HG03139 (cell line): ENCODE results near the gene LLGL2.
"Not testable (repeated sequence)": the region's sequence is repeated elsewhere in the genome, so short reads cannot be mapped to it uniquely, and the experiment has no call there.

Experiments
- ATAC-seq: cut with Tn5 transposase; IDR thresholded peaks from one replicate; pipeline ENCODE4 v1.9.1; 2021; ENCODE audit not compliant: unreplicated experiment

The LLGL2 gene

DNA sequence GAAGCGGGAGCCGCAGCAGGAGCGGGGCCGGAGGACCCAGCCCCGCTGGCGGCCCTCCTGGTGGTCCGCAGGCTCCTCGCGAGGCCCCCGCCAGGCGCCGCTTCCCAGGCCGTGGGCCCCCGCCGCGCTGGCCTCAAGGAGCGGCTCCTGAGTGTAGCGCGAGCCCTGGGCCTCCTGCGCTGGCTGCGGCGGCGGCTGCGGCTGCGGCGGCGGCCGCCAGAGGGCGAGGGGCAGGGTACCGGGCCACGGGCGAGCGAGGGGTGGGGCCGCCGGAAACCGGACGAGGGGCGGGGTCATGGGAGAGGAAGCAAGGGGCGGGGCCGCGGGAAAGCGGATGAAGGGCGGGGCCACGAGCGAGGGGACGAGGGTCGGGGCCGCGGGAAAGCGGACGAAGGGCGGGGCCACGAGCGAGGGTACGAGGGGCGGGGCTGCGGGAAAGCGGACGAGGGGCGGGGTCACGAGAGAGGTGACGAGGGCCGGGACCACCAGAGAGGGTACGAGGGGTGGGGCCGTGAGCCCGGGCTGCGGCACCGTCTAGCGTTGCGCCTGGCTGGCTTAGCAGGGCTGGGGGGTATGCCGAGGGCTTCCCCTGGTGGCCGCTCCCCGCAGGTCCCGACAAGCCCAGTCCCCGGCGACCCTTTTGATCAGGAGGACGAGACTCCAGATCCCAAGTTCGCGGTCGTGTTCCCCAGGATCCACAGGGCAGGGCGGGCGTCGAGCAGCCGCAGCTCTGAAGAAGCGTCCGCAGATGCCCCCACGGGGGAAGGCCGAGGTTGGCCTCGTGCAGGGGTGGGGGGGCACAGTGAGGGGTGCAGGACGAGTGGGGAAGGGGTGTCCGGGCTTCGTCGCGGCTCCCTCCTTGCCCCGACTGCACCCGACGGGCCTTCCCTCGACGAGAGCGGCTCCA, 63.8 kb downstream of the LLGL2 start:
- ATAC-seq = peak; percentile 67

DNA sequence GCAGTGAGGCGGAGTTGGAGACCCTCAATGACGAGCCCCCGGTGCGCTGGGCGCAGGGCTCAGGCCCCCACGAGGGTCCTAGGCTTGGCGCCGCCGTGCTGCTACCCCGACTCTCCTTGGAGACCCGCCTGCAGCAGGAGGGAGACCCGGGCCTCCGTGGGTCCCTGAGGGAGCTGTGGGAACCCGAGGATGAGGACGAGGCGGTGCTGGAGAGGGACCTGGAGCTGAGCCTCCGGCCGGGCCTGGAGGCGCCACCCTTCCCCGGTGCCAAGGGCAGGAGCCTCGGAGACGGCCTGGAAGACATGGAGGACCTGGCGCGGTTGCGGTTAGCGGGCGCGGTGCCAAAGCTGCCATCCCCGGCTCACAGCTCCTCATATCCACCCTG, 64.4 kb downstream of the LLGL2 start:
- no peak for ATAC-seq

DNA sequence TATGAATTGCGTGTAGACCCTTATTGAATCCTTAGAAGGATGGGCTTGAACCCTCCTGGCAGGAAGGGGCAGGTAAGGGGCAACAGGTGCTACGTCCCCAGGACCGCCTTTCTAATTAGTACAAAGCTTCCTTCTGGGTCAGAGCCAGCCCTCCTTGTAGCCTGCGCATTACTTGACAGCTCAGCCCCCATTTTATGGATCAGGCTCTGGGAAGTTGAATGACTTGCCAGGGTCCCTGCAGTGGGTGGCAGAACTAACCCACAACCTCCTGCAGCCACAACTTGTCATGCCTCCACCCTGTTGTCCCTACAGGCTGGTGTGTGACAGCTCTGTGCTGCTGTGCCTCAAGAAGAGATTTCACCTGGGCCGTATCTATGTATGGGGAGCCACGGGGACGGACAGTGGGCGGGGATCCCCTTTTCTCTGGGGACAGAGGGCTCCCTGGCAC, 64.8 kb downstream of the LLGL2 start:
- no peak for ATAC-seq

DNA sequence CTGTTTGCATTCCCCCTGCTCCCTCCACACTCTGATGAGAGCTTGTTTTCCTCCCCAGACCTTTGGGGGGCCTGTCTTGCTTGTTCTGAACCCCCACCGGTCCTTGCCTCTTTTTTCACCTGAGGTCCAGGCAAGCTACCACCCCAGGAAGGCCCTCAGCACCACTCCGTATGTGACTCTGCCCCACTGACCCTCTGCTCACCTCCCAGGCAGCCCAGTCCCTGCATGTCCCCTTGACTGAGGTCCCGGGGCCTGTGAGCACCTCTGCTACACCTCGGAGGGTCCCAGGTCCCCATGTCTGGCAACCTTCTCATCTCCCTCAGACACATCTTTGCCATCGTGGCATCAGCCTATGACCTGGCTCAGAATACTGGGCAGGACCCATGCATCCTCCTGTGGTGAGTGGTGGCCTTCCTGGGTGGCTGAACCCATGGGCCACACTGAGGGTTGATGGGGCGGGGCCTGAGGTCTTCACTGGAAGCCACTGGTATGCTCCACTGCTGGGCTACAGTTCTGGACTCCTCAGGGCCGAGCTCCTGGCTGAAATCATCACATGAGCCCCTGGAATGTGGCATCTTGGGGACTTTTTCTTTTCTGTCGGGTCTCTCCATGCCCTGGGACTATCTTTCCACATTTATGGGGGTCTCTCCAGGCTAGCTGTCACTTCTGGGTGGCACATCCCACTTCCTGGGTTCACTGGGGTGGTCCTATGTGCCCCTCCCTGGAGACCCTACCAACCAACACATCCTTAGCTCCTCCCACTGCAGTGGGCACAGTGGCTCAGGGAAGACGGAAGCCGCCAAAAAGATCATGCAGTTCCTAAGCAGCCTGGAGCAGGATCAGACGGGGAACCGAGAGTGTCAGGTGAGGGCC, 65.6 kb downstream of the LLGL2 start:
- ATAC-seq = no peak

DNA sequence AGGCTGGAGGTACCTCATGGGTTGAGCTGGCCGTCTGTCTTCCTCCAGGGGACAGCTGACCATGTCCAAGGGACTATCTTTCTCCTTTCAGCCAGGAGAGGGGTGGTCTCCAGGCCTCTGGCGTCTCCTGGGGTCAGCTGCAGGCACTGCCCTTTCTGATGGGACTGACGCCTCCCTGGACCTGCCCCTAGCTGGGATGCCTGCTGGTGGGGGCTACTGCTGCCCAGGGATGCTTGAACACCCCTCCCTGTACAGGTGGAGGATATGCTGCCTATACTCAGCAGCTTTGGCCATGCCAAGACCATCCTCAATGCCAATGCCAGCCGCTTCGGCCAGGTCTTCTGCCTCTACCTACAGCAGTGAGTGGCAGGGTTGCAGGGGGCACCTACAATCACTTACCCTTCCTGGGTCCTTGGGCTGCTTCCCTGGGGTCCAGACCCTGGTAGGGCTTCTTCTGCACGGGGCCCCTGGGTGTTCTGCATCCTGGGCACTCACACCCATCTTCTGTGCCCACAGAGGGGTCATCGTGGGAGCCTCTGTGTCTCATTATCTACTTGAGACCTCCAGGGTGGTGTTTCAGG, 66.3 kb downstream of the LLGL2 start:
- no peak for ATAC-seq

DNA sequence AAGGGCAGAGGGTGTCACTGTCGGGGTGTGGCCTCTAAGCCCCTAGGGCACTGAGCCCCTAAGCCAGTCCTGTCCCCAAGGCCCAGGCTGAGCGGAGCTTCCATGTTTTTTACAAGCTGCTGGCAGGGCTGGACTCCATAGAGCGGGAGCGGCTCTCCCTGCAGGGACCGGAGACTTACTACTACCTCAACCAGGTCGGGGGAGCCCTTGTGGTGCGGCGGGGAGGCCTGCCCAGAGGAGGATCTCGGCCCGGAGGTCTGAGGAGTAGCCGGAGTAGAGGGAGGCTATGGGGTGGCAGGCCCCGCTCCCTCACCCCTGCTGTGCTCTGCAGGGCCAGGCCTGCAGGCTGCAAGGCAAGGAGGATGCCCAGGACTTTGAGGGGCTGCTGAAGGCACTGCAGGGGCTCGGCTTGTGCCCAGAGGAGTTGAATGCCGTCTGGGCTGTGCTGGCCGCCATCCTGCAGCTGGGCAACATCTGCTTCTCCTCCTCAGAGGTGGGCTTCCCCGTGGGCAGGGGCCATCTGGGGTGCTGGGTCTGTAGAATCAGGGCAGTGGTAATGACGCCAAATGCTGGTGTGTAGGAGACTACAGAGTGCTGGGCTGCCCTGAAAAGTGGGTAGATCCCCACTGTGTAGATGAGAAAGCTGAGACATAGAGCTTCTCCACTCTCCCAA, 67.0 kb downstream of the LLGL2 start:
- ATAC-seq = no peak

GRCh38 chr17:75593430-75593829, 67.9 kb downstream of the LLGL2 start:
- ATAC-seq = not testable (repeated sequence)

- no peak for ATAC-seq
These were observed 69.2 kb downstream of the LLGL2 start for GRCh38 chr17:75594499-75595283.

DNA sequence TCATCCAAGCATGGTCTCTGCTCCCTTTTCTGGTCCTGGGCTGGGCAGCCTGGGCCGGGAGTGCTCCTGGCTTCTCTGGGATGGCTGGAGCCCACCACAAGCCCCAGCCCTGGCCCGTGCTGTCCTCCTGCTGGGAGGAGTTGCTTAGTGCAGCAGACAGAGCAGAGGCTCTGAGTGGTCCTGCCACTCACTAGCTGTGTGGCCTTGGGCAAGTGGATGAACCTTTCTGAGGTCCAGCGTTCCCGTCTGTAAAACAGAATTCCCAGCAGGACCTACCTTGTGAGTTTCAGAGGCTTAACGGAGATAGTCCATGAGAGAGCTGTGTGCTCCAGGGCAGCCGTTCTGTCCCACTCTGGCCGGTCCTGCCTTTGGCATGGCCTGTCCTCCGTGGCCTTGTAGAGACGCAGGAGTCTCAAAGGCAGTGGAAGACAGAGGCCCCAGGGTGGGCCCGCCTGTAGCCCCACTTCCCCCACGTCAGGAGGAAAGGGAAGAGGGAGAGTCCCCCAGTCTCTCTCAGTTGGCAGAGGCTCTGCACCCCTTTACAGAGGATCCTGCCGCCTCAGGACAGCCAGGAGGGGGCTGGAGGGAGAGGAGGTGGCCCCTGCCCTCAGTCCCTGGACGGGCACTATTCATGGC, 69.9 kb downstream of the LLGL2 start:
- no peak for ATAC-seq

DNA sequence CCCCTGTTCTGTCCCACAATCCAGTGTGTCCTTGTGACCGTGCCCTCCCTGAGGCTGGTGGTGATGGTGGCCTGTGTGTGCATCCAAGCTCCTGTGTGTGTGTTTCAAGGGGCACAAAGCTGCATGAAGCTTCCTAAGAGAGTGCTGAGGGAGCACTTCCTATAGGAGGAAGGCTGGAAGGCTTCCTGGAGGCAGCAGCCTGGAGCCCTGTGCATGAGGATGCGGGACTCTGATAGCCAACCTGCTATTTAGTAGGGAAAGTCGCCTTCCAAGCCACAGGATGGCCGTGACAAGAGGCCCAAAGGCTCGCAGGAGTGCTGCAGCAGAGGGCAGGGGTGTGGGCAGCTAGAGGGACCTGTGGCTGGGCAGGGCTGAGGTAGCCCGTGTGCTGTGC, 70.4 kb downstream of the LLGL2 start:
- no peak for ATAC-seq

DNA sequence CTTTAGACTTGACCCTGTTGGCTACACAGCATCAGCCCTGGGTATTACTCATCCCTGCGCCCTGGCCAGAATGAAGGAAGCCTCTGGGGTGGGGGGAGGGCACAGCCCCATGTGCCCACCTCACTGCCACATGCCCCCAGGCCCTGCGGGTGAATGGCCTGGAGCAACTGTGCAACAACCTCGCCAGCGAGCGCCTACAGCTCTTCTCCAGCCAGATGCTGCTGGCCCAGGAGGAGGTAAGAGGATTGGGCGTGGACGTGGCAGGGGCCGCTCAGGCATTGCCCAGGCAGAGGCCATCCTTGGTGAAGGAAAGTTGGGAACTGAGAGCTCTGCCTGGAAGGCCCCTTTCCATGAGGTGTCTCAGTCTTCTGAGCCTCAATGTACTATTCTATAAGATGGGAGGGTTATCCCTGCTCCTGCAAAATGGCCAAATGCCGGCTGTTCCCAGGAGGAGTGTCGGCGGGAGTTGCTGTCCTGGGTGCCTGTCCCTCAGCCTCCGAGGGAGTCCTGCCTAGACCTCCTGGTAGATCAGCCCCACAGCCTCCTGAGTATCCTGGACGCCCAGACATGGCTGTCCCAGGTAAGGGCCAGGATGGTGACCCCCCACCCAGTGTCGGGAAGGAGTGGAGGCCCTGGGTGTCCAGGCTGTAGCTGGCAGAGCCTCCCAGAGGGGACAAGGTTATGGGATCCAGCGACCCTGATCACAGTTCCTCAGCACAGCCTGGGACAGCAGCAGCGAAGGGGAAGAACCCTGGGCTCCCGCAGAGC, 71.0 kb downstream of the LLGL2 start:
- no peak for ATAC-seq

- no peak for ATAC-seq
These were observed 75.8 kb downstream of the LLGL2 start for GRCh38 chr17:75601057-75601987.

GRCh38 chr17:75602644-75603043, 77.1 kb downstream of the LLGL2 start:
- no peak for ATAC-seq

- ATAC-seq = no peak
These were observed 77.6 kb downstream of the LLGL2 start for GRCh38 chr17:75603123-75603522.

- ATAC-seq = no peak
These were observed 78.7 kb downstream of the LLGL2 start for GRCh38 chr17:75604034-75604695.

- no peak for ATAC-seq
These were observed 80.3 kb downstream of the LLGL2 start for GRCh38 chr17:75605790-75606189.

DNA sequence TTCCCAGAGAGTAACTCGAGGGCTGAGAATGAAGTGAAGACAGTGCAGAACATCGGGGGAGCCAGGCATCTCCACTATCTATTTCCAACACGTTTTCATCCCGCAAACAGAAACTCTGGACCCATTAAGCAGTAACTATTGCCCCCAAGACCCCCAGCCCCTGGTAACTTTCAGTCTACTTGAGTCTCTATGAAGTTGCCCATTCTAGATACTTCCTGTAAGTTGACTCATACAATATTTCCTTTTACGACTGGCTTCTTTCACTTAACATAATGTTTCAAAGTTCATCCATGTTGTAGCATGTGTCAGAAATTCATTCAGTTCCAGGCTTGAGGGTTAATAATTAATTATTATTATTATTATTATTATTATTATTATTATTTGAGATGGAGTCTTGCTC, 81.6 kb downstream of the LLGL2 start:
- no peak for ATAC-seq
